HT-29 (cell line): ENCODE measurements around the gene SULF2. TPM values are rescaled to one million over a fixed set of nuclear protein-coding genes. Genes with fewer than 3 reads are reported as not detected.
A peak's percentile ranks its signal among the peaks of the same experiment; 100 is the strongest.

Experiments used
- DNase-seq: peaks from one replicate; pipeline ENCODE4 v3.0.0-alpha.2; 2015; ENCODE audit warnings: low spot score
- total RNA-seq: library from RNA; depleted of rRNA; stranded (reverse); fragments of >200 nt; shearing (Covaris generic); gene quantifications from 2 replicates; pipeline ENCODE4 v1.2.3, GENCODE V29; 2014

The SULF2 gene
- total RNA-seq, 1 experiment from 2014 or later: 147 TPM

DNA sequence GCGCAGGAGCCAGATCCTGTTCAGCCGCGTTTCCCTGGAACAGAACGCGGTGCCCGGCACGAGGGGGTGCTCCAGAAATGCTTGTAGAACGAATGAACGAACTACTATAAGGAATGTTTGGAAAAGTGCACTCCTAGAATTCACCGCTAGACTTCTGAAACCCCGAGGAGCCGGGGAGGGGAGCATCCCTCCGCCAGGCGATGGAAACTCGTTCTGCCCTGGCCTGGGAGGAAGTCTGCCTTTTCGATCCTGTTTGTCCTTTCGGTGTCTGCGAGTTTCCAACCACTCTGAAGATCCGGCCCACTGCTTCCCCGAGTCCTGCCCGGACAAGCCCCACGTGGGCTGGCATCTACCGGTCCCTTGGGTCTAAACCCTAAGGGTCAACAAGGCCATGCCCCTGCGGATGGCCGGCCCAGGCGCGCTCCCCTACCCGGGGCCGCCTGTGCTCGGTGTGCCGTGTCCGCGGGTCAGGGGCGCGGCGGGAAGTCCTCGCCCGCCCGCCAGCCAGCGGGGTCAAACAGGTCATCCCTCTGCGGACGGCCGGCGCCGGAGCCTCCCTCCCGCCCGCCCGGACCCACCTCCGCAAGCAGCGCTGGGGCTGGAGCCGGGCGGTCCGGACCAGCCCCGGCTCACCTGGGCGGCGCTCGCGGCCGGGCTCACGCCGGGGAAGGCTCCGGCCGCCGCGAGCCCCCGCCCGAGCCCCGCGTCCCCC, 526 bp downstream of the SULF2 start:
- peak; percentile 85 for DNase-seq

GRCh38 chr20:47783828-47784598, 1.3 kb downstream of the SULF2 start:
- no peak for DNase-seq

DNA sequence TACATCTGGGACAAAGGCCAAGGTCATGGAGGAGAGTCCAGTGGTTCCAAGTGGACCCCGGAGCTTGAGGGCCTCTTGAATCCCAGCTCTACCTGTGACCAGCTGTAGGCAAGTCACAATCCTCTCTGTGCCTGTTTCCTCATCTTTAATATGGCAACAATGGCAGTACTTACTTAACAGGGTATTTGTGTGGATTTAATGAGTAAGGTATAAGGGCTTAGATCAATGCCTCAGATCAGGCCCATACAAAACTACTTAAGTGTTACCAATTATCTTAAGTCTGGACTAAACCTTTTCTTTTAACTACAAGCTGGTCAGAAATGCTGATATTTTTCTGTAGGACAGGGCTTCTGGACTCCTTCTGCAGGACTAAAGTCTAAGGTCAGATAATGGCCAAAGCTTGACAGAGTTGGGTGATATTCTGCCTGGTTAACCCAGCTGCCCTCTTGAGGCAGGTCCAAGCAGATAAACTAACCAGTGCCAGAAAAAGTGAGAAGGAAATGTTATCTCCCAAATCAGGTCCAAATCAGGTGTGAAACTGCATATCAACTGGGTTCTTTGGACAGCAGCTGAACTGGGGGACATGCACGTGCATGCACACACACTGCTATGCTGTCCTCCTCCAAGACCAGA, 2.2 kb downstream of the SULF2 start:
- no peak for DNase-seq

DNA sequence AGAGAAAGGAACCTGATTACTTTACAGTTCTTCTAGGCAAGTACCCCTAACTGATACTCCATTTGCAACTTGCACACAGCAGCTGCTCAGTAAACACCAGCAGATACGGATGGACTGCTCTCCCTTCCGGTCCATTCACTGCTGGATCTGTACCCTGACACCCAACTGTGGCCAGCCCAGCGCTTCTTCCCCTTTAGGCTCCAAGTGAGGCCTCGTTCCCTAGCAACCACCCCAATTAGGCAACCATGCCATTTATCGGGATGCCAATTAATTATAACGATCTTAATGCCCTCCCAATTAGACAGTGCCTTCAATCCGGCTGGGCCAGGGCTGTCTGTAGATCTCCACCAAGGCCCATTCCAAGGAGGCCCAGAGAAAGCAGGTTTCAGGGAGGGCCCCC, 3.2 kb downstream of the SULF2 start:
- DNase-seq: no peak

GRCh38 chr20:47781632-47782031, 3.6 kb downstream of the SULF2 start:
- DNase-seq: no peak

DNA sequence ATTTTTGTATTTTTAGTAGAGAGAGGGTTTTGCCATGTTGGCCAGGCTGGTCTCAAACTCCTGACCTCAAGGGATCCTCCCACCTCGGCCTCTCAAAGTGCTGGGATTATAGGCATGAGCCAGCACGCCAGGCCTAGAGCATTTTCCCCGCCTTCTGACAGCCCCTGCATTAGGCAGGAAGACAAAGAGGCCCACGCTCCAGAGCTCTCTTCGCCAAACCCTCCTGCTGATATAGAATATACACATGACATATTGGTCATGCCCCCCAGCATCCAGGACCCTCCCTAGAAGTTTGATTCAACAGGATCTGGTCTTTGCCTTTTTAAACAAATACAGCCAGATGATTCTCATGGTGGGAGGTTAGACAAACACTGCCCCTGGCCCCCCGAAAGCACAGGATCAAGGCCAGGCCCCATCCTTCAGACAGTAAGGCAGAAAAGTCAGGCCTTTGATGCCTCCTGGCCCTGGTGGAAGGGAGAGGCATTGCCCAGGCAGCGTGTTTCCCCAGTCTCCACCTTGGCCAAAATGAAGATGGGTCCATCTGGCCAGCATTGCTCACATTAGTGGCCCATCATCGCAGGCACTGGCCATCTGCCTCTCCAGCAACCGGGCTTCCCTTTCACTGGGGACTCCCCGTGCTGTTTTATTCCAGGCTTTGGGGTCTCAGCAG, 4.4 kb downstream of the SULF2 start:
- DNase-seq: no peak

GRCh38 chr20:47778398-47779354, 6.6 kb downstream of the SULF2 start:
- no peak for DNase-seq

- no peak for DNase-seq
Measured at GRCh38 chr20:47777220-47777619, 8.1 kb downstream of the SULF2 start.

DNA sequence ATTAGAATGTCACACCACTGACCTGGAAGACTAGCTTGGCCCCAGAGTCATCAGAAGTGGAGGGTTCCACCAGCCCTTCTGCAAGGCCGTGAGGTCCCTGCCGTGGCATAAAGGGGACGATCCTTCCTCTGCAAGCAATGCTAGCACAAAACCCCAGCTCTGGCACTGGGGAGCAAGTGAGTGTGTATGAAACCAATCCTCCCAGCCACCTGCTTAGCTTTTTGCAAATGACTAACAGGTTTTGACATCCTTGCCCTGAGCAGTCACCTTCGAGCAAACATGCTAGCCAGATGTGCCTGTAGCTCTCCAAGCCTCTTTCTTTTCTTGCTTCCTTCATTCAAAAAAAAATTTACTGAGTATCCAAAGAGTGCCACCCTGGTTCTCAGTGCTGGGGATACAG, 8.6 kb downstream of the SULF2 start:
- no peak for DNase-seq

DNA sequence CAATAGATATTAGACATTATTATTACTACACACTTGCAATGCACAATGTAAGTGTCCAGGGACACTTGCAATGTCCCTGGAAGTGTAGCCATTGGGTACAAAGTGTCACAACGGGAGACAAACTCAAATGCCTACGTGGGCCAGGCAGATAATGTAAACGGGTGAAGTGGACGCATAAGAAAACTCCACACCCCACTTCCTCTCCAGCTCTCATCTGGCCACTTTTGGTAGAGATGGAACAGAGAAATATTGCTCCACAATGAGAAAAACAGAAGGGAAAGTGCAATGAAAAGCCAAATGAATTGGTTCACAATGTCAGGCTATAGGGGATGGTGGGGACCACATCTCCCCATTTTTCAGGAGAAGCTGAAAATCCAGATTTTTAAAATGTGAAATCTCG, 9.4 kb downstream of the SULF2 start:
- DNase-seq: no peak

GRCh38 chr20:47775039-47775438, 10.2 kb downstream of the SULF2 start:
- no peak for DNase-seq

- no peak for DNase-seq
Measured at GRCh38 chr20:47774131-47774777, 11.0 kb downstream of the SULF2 start.

DNA sequence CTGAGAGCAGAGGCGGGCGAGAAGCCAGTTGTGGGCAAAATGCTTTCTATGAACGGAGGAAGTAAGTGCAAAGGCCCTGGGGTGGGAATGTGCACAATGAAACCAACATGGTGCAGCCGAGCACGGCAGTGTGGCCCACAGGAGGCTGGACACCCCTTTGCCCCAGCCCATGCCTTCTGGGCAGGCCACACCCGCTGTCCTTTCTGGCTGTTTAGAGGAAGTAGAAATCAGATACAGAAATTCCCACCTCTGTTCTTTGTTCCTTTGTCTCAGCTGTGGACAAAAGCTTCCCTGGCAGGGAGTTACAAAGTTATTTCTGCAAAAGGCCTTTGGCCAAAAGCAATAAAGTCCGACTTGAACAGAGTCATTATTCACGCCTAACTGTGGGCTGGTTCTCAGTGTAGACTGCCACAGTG, 11.9 kb downstream of the SULF2 start:
- DNase-seq: no peak

- DNase-seq: no peak
Measured at GRCh38 chr20:47770935-47771334, 14.3 kb downstream of the SULF2 start.

- DNase-seq: no peak
Measured at GRCh38 chr20:47768016-47768824, 17.1 kb downstream of the SULF2 start.

GRCh38 chr20:47765691-47766594, 19.3 kb downstream of the SULF2 start:
- DNase-seq: no peak

DNA sequence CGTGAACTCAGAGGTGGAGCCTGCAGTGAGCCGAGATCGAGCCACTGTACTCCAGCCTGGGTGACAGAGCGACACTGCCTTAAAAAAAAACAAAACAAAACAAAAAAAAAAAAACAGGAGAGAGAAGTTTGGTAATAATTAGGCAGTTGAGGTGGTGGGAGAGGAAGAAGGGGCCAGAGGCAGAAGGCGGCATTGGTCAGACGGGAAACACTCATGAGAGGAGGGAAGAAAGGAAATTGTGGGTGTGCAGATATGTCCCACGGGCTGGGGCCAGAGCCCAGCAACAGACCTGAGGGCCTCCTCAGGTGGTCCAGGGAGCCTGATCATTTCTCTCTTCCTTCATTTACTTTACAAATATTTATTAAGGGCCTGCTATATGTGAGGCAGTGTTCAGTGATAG, 20.0 kb downstream of the SULF2 start:
- DNase-seq: no peak

DNA sequence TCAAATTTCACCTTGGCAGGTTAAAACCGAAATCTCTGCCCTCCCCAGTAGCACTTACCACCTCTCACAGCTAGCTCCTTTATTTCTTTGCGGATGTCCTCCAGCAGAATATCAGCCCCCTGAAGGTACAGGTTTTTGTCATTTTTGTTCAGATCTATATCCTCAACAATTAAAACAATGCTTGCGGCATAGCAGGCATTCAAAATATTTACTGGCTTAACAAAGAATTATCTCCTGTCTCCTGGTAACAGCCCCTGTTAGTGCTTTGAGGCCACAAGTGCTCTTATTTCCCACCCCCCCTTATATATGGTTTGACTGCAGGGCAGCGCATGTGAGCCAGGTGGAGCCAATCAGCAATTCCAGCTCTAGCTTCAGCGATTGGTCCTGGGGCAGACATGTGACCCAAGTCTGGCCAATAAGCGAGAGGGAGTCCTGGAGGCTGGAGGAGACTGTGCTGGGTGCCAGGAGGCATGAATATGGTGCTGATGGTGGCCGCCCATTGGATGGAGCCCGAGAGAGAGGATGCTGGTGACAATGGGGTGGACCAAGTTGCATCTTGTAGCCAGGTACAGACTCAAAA, 21.0 kb downstream of the SULF2 start:
- no peak for DNase-seq
